GM19468 (cell line): ENCODE data around the gene SLC6A7.

ENCODE experiments used
- ATAC-seq: cut with Tn5 transposase; IDR thresholded peaks from one replicate; pipeline ENCODE4 v1.9.1; 2021; ENCODE audit warnings: mild to moderate bottlenecking, moderate library complexity, moderate number of reproducible peaks; ENCODE audit not compliant: unreplicated experiment; ENCODE audit errors: extremely low read depth

SLC6A7 gene

GRCh38 chr5:150189728-150190502 lies at the start of gene SLC6A7:
Gene SLC6A7 (plus strand): TSS chr5:150190062. CDS start chr5:150190328, 266 bp downstream.
- no peak for ATAC-seq

GRCh38 chr5:150140830-150141229 lies 49.0 kb upstream of the SLC6A7 start:
- no peak for ATAC-seq

- no peak for ATAC-seq
These were observed 48.2 kb upstream of the SLC6A7 start for GRCh38 chr5:150141544-150142184.

- no peak for ATAC-seq
These were observed 47.5 kb upstream of the SLC6A7 start for GRCh38 chr5:150142185-150142958.

GRCh38 chr5:150142959-150143349 lies 46.9 kb upstream of the SLC6A7 start:
- no peak for ATAC-seq

- no peak for ATAC-seq
These were observed 46.3 kb upstream of the SLC6A7 start for GRCh38 chr5:150143350-150144245.

GRCh38 chr5:150144246-150144801 lies 45.5 kb upstream of the SLC6A7 start:
- no peak for ATAC-seq

GRCh38 chr5:150144879-150145278 lies 45.0 kb upstream of the SLC6A7 start:
- ATAC-seq, result no peak

GRCh38 chr5:150146235-150146634 lies 43.6 kb upstream of the SLC6A7 start:
- no peak for ATAC-seq

- no peak for ATAC-seq
These were observed 42.8 kb upstream of the SLC6A7 start for GRCh38 chr5:150146862-150147601.

- ATAC-seq, result no peak
These were observed 42.2 kb upstream of the SLC6A7 start for GRCh38 chr5:150147670-150148069.

- ATAC-seq, result no peak
These were observed 41.5 kb upstream of the SLC6A7 start for GRCh38 chr5:150148117-150148927.

GRCh38 chr5:150149618-150150017 lies 40.2 kb upstream of the SLC6A7 start:
- no peak for ATAC-seq

GRCh38 chr5:150152636-150153462 lies 37.0 kb upstream of the SLC6A7 start:
- ATAC-seq, result no peak

- ATAC-seq, result no peak
These were observed 36.4 kb upstream of the SLC6A7 start for GRCh38 chr5:150153483-150153882.

- ATAC-seq, result no peak
These were observed 35.8 kb upstream of the SLC6A7 start for GRCh38 chr5:150153957-150154617.

- ATAC-seq, result no peak
These were observed 35.2 kb upstream of the SLC6A7 start for GRCh38 chr5:150154618-150155128.
